HTERT RPE-1 (cell line): Measurements from ENCODE around the gene GALNT15.

Source experiments
- in situ Hi-C: fragments of 300-500 bp; cut with MboI; formaldehyde crosslinking; loops from 4 replicates; pipeline ENCODE4 v1.14.3; 2020; ENCODE audit warnings: low sequenced_read_pairs

The GALNT15 gene

GRCh38 chr3:16186565-16186964, 12.1 kb downstream of the GALNT15 start:
- in situ Hi-C loops: no loop called here

- in situ Hi-C loops: no loop called here
Observed at GRCh38 chr3:16187213-16187790, 12.8 kb downstream of the GALNT15 start.

- in situ Hi-C loops: no loop called here
Observed at GRCh38 chr3:16188071-16188470, 13.6 kb downstream of the GALNT15 start.

DNA sequence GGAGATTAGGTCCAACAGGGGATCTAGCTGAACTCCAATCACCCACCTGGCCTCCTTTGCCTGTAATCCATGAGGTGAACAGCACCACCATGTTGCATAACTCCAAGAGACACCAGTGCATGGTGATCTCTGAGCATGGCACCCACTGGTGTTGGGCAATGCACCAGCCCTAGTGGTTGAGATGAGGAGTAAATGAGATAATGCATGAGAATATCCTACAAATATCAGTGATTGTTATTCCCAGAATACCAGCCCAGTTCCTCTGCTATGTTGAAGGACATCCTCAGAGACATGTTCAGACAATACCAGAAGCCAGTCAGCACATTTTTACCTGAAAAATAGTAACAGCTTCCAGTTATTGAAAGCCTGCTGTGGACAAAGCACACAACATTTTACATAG, 14.7 kb downstream of the GALNT15 start:
- in situ Hi-C loops: no loop called here

DNA sequence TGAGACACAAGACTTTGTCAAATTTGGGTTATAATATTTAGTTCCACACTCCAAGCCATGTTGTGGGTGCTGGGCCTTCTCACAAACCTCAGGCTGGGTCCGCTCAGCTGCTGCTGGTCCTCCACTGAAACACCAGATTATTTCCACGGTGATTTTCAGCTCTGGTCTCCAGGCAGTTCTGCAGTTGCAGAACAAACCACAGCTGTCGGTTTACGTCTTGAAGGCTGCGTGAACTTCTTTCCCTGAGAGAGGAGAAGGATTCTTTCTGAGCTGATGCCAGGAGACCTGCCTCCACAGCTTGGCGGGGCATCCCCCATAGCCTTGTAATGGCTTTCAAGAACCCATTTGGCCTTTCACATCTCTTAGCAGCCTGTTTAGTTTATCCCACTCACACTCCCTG, 16.2 kb downstream of the GALNT15 start:
- in situ Hi-C loops: no loop called here

DNA sequence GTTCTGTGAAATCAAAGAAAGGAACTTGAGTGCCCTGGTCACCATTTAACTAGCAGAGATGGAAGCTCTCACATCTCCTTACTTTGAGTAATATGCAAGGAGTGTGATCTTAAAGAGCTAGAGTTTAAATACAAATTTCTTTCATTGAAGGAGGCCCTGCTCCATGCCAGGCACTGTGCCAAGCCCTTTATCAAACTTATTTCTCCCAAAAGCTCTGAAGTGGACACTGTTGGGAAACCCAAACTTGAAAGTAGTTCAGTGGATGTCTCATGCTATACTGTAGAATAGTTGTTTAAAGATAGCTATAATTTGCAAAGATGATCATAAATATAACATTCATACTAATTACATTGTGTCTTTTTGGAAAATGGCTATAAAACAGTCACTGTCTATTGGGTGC, 17.1 kb downstream of the GALNT15 start:
- in situ Hi-C loops: no loop called here

DNA sequence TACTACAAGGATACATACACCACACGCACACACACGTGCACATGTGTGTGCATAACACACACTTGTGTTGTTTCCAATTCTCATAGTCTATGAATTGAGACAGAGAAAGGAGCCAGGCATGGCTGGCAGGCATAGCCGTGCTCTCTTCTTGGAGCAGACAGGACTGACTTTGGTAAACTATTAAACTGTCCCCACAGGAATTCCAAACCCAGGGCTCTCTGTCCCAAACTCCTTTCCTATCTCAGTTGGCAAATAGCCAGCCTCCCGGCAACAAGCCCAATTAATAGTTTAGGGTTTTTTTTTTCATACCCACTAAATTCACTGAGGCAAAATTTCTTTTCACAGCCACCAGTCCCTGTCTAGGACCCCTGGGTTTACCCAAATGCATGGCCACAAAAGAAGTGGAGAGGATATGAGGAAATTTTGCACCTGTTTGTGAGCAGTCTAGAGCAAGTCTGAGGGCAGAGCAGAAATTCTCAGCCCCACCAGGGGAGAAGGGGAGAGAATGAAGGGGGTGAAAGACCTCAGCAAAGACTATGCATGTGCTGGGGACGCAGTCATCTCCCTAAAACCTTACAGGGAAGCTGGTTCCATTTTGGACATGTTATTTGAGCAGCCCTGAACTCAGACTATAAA, 17.8 kb downstream of the GALNT15 start:
- in situ Hi-C loops: no loop called here

- in situ Hi-C loops: no loop called here
Observed at GRCh38 chr3:16198427-16198826, 23.9 kb downstream of the GALNT15 start.

DNA sequence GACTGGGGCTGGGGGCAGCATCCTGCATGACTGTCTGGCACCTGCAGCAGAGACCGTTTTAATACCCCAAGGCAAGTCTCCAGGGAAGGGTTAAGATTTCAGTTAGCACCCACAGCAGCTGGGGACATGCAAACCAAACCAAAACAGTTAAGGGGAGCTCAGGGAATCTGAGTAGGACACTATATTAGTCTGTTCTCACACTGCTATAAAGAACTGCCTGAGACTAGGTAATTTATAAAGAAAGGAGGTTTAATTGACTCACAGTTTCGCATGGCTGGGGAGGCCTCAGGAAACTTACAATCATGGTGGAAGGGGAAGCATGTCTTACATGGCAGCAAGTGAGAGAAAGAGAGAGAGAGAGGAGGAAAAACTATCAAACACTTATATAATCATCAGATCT, 25.3 kb downstream of the GALNT15 start:
- in situ Hi-C loops: no loop called here

GRCh38 chr3:16200411-16200810, 25.9 kb downstream of the GALNT15 start:
- in situ Hi-C loops: no loop called here

GRCh38 chr3:16203031-16203430, 28.6 kb downstream of the GALNT15 start:
- in situ Hi-C loops: no loop called here

GRCh38 chr3:16203671-16204629, 29.5 kb downstream of the GALNT15 start:
- in situ Hi-C loops: no loop called here

- in situ Hi-C loops: no loop called here
Observed at GRCh38 chr3:16204751-16205150, 30.3 kb downstream of the GALNT15 start.

- in situ Hi-C loops: no loop called here
Observed at GRCh38 chr3:16205156-16205870, 30.8 kb downstream of the GALNT15 start.

DNA sequence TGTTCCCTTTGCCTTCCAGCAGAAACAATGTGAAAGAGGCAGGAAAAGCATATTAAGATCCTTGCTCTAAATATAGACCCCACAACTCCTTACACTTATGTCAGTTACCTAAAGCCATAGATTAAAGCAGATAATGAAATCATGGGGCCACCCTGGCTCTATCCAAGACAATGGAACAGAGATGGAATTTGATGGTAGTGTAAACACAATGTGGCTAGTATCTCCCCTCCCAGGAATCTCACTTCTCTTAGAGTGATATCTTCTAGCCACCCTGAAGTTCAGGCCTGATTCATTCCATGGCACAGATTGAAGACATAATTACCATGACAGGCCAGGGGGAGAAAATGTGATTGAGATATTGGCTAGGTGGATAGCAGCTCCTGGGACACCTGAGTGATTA, 32.6 kb downstream of the GALNT15 start:
- in situ Hi-C loops: no loop called here

DNA sequence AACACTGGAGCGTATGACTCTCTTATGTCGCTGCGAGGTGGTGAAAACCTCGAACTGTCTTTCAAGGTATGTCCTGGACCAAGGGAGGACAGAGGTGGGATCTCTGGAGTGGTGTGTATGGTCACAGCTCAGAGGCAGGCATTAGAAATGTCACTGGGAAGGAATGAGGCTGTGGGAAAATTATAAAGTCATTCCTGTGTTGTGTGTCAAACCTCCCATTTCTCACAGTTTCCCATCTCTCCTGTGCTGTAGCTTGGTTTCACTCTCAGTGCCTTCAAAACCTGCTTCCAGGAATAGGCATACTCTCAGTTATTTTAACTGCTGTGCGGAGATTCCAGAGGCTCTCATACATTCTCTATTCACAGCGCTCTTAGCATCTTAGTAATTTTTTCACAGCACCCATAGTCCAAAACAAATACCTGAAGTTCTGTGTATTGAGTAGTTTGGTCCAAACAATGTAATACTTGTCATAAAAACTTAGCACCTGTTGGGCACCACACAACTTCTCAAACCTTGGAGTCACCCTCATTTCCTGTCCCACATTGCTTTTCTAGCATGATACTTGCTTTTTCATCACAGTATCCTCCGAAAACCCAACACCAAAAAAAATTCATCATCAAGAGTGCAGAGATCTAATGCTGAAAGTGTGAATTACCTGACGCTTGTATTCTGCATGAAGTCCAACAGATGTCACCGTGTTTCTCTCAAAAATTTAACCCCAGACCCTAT, 36.9 kb downstream of the GALNT15 start:
- in situ Hi-C loops: no loop called here

GRCh38 chr3:16214366-16214765, 39.9 kb downstream of the GALNT15 start:
- in situ Hi-C loops: no loop called here

- in situ Hi-C loops: no loop called here
Observed at GRCh38 chr3:16216373-16216935, 42.0 kb downstream of the GALNT15 start.

- in situ Hi-C loops: no loop called here
Observed at GRCh38 chr3:16219777-16220176, 45.3 kb downstream of the GALNT15 start.

DNA sequence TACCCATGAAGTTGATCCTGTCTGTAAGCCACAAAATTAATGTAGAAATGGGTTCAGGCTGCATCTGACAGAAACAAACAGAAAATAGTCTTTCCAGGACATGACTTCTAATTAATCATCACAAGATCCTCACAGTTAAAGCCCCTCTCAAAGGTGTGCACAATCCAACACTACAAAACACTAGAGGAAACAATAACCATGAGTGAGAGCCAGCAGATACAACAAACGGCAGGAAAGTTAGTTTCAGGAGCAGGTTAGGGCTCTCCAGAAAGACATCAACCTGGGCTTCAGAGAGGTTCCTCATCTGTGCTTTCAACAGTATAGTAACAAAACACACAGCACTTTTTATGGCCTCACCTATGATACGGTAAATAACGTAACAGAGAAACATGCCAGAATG, 47.5 kb downstream of the GALNT15 start:
- in situ Hi-C loops: no loop called here
